ENCODE measurements around the gene SETDB1. TPM values are rescaled to one million over a fixed set of nuclear protein-coding genes. Genes with fewer than 3 reads are reported as not detected.
A peak's percentile ranks its signal among the peaks of the same experiment; 100 is the strongest.

The SETDB1 gene
- total RNA-seq, 2 experiments from 2014 or later, result 64.0 to 64.6 TPM

GRCh38 chr1:150973258-150973835, 47.2 kb downstream of the SETDB1 start:
- Mint-ChIP-seq H3K36me3 (peaks cover 4% of the 10 kb centered on the region), H3K9me3 (no peaks in the 10 kb centered on the region)

GRCh38 chr1:150973836-150974579, 47.8 kb downstream of the SETDB1 start:
- peaks cover 53% of the 10 kb centered on the region for H3K4me1 Mint-ChIP-seq
- peak overlapping the region; percentile 82 for H3K27ac Mint-ChIP-seq
- H3K4me3 Mint-ChIP-seq, result peak overlapping the region; percentile 90
- peaks cover 2% of the 10 kb centered on the region for H3K27me3 Mint-ChIP-seq
- POLR2A ChIA-PET, result interaction anchor here (0.5 to 2.0 kb wide), 13 partner anchors 15 to 882 kb away, joined by 3 to 9 read pairs (median 4); partner anchors contain the start of genes ARNT, CTSS, ENSA and GOLPH3L
- H3K9me3 Mint-ChIP-seq, result no peaks in the 10 kb centered on the region
- no peaks in the 10 kb centered on the region for H3K36me3 Mint-ChIP-seq
- ATAC-seq (ENCODE audit: low read depth) (peak; percentile 26), DNase-seq (peak; percentile 69)

More at GRCh38 chr1:150973258-150973835, 47.2 kb downstream of the SETDB1 start:
- peak overlapping the region; percentile 90 for H3K4me3 Mint-ChIP-seq
- POLR2A ChIA-PET, result interaction anchor here (0.5 to 2.0 kb wide), 13 partner anchors 14 to 881 kb away, joined by 3 to 9 read pairs (median 4); partner anchors contain the start of genes ARNT, CTSS, ENSA and GOLPH3L
- peaks cover 54% of the 10 kb centered on the region for H3K4me1 Mint-ChIP-seq
- H3K27ac Mint-ChIP-seq, result peak overlapping the region; percentile 82
- ATAC-seq (ENCODE audit: low read depth) (peak; percentile 3), DNase-seq (no peak)
- peaks cover 2% of the 10 kb centered on the region for H3K27me3 Mint-ChIP-seq

- Mint-ChIP-seq H3K4me3 (peak within 1 kb of the TSS; percentile 90), H3K27ac (peak within 1 kb of the TSS; percentile 86), H3K4me1 (peaks cover 53% of the 10 kb centered on the region), H3K36me3 (no peaks in the 10 kb centered on the region), H3K27me3 (peaks cover 2% of the 10 kb centered on the region), H3K9me3 (no peaks in the 10 kb centered on the region)
- peak; percentile 85 for DNase-seq
- POLR2A ChIA-PET, result interaction anchor here (0.6 to 2.0 kb wide), 8 partner anchors 15 to 1088 kb away, joined by 3 to 9 read pairs (median 4); partner anchors contain the start of genes ENSA, MINDY1 and SETDB1
- peak; percentile 68 for ATAC-seq (ENCODE audit: low read depth)
Measured at GRCh38 chr1:150974580-150975478, 48.7 kb downstream of the SETDB1 start, which contains the start of gene CERS2. CERS2 (minus strand) TSS chr1:150974835; CDS start chr1:150969090, 5,745 bp downstream.

GRCh38 chr1:150976401-150976821, 50.2 kb downstream of the SETDB1 start:
- peak overlapping the region; percentile 71 for H3K4me3 Mint-ChIP-seq
- DNase-seq (no peak), ATAC-seq (ENCODE audit: low read depth) (no peak)
- H3K4me1 Mint-ChIP-seq, result peaks cover 40% of the 10 kb centered on the region
- POLR2A ChIA-PET, result interaction anchor here (0.7 to 1.2 kb wide), 4 partner anchors 30 to 180 kb away, joined by 3 to 4 read pairs (median 4); partner anchors contain the start of genes MINDY1 and TNFAIP8L2
- H3K27ac Mint-ChIP-seq, result peak overlapping the region; percentile 49
- H3K9me3 Mint-ChIP-seq, result no peaks in the 10 kb centered on the region
- H3K27me3 Mint-ChIP-seq, result peaks cover 2% of the 10 kb centered on the region
- no peaks in the 10 kb centered on the region for H3K36me3 Mint-ChIP-seq

- Mint-ChIP-seq H3K27me3 (peaks cover 2% of the 10 kb centered on the region), H3K27ac (peak overlapping the region; percentile 49), H3K36me3 (no peaks in the 10 kb centered on the region), H3K9me3 (no peaks in the 10 kb centered on the region), H3K4me3 (peak overlapping the region; percentile 71), H3K4me1 (peaks cover 33% of the 10 kb centered on the region)
- DNase-seq (peak; percentile 58), ATAC-seq (ENCODE audit: low read depth) (no peak)
- POLR2A ChIA-PET, result interaction anchor here (0.7 to 1.7 kb wide), 5 partner anchors 9 to 180 kb away, joined by 3 to 4 read pairs (median 4); partner anchors contain the start of genes MINDY1 and TNFAIP8L2
Measured at GRCh38 chr1:150976879-150977694, 50.9 kb downstream of the SETDB1 start.

- ATAC-seq (ENCODE audit: low read depth), result peak; percentile 57
- peak; percentile 83 for DNase-seq
- peak overlapping the region; percentile 78 for H3K27ac Mint-ChIP-seq
- H3K4me1 Mint-ChIP-seq, result peaks cover 21% of the 10 kb centered on the region
- H3K4me3 Mint-ChIP-seq, result peak overlapping the region; percentile 71
- H3K9me3 Mint-ChIP-seq, result no peaks in the 10 kb centered on the region
- POLR2A ChIA-PET, result interaction anchor here (0.6 to 1.7 kb wide), 3 partner anchors 11 to 51 kb away, joined by 3 to 4 read pairs (median 4); partner anchors contain the start of gene PRUNE1
- peaks cover 2% of the 10 kb centered on the region for H3K27me3 Mint-ChIP-seq
- no peaks in the 10 kb centered on the region for H3K36me3 Mint-ChIP-seq
Measured at GRCh38 chr1:150979092-150980056, 53.2 kb downstream of the SETDB1 start.

GRCh38 chr1:150981177-150981804, 55.1 kb downstream of the SETDB1 start:
- Mint-ChIP-seq H3K27ac (peak overlapping the region; percentile 24), H3K4me3 (no peak overlapping the region), H3K36me3 (no peaks in the 10 kb centered on the region), H3K4me1 (peaks cover 19% of the 10 kb centered on the region), H3K9me3 (no peaks in the 10 kb centered on the region), H3K27me3 (peaks cover 4% of the 10 kb centered on the region)
- ATAC-seq (ENCODE audit: low read depth), result no peak
- DNase-seq, result no peak
- POLR2A ChIA-PET, result interaction anchor here (1.4 kb wide), 1 partner anchor 90 kb away, joined by 3 read pairs; no protein-coding TSS in a partner anchor

GRCh38 chr1:150981805-150982712, 55.9 kb downstream of the SETDB1 start, which contains the start of gene ANXA9:
ANXA9 (plus strand) TSS chr1:150982292; CDS start chr1:150983106, 814 bp downstream.
- POLR2A ChIA-PET, result interaction anchor here (0.6 to 1.4 kb wide), 3 partner anchors 76 to 190 kb away, joined by 3 to 4 read pairs (median 3); no protein-coding TSS in a partner anchor
- Mint-ChIP-seq H3K4me3 (no peak within 1 kb of the TSS), H3K4me1 (peaks cover 12% of the 10 kb centered on the region), H3K36me3 (no peaks in the 10 kb centered on the region), H3K27ac (peak within 1 kb of the TSS; percentile 24), H3K9me3 (no peaks in the 10 kb centered on the region), H3K27me3 (peaks cover 4% of the 10 kb centered on the region)
- ATAC-seq (ENCODE audit: low read depth) (no peak), DNase-seq (no peak)

GRCh38 chr1:150985179-150985825, 59.1 kb downstream of the SETDB1 start:
- H3K27me3 Mint-ChIP-seq, result peaks cover 4% of the 10 kb centered on the region
- peaks cover 9% of the 10 kb centered on the region for H3K4me1 Mint-ChIP-seq
- no peaks in the 10 kb centered on the region for H3K36me3 Mint-ChIP-seq
- H3K27ac Mint-ChIP-seq, result no peak overlapping the region
- no peak overlapping the region for H3K4me3 Mint-ChIP-seq
- ATAC-seq (ENCODE audit: low read depth) (no peak), DNase-seq (no peak)
- H3K9me3 Mint-ChIP-seq, result no peaks in the 10 kb centered on the region
- POLR2A ChIA-PET, result no interaction called here

Measured in activated naive CD8-positive, alpha-beta T cell treated with anti-CD3 and anti-CD28 coated beads, Interleukin-2, amount 10 ng/mL, durations not matched to agents 7 days and 5 days (primary cell).